Ovary (tissue), 3 donors: Measurements from ENCODE around the gene BLTP3B.
"Not testable (repeated sequence)": the region's sequence is repeated elsewhere in the genome, so short reads cannot be mapped to it uniquely, and the experiment has no call there.

ENCODE experiments used
- CTCF ChIP-seq, 3 donors: fragments of 450-650 bp in 2 of 3; fragments of 200-600 bp in 1 of 3; IDR thresholded peaks; one replicate each; pipeline versions ENCODE4 v1.5.1 to v1.8.0; 2016 to 2022; ENCODE audit warnings: antibody characterized with exemption in 3 of 3, mild to moderate bottlenecking in 1 of 3
- POLR2A ChIP-seq: fragments of 450-650 bp; IDR thresholded peaks from one replicate; pipeline ENCODE4 v1.6.1; 2017; ENCODE audit warnings: antibody characterized with exemption, mild to moderate bottlenecking, moderate library complexity
- donor health status: DM: no; HTN: no; CAD: no.

- TF ChIP-seq CTCF (IDR thresholded peaks at IDR 0.05); POLR2A: not testable (repeated sequence)
Measured at GRCh38 chr12:100176493-100176892, 33.8 kb upstream of the BLTP3B start.
